Measurements from ENCODE around the gene LEP. TPM values are rescaled to one million over a fixed set of nuclear protein-coding genes. Genes with fewer than 3 reads are reported as not detected.

Gene LEP
- total and polyA plus RNA-seq, 4 donors, result 0.37 to 1.3 TPM; not detected in 2

DNA sequence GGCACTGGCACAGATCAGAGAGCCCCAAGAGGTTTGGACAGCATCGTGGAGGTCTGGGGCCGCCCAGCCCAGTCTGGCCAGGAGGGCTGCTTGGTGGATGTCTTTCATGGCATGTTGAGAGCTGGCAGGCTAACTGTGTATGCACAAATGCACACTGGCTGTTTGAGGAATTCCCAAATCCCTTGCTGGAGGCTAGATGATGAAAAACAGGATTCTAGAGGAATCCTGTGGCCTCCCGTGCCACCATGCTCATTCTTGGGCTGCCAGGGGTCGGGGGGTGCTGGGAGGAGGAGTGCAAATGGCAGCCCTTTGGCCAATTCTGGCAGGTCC, 26.5 kb downstream of the LEP start:
- Histone ChIP-seq H3K4me1 (ENCODE audit: control insufficient read depth in 5 of 5, insufficient read depth in 5 of 5, low read length in 5 of 5) (peaks cover 0 to 24% (median 3%) of the 10 kb centered on the region in 5 donors), H3K9ac (ENCODE audit: insufficient read depth in 1 of 2, low read length in 2 of 2) (no peak overlapping the region), H3K27me3 (ENCODE audit: control insufficient read depth in 3 of 3, insufficient read depth in 3 of 3, low read length in 2 of 3) (peaks cover 0 to 30% (median 14%) of the 10 kb centered on the region in 3 donors), H3K27ac (ENCODE audit: low read depth in 1 of 2, low read length in 1 of 2) (no peak overlapping the region), H3K4me3 (no peak overlapping the region), H3K36me3 (ENCODE audit: control insufficient read depth in 4 of 4, insufficient read depth in 4 of 4, low read length in 4 of 4) (no peaks in the 10 kb centered on the region), H3K9me3 (ENCODE audit: control insufficient read depth in 4 of 4, insufficient read depth in 3 of 4, low read length in 3 of 4) (peaks cover 0 to 1% (median 0%) of the 10 kb centered on the region in 4 donors)
- WGBS, 2 donors, result 67 to 82% methylated on average over 4 of the region's 4 CpGs
- ATAC-seq (ENCODE audit: insufficient read depth, low FRiP score) (no peak), DNase-seq (no peak)
- TF ChIP-seq, protein P1, sequence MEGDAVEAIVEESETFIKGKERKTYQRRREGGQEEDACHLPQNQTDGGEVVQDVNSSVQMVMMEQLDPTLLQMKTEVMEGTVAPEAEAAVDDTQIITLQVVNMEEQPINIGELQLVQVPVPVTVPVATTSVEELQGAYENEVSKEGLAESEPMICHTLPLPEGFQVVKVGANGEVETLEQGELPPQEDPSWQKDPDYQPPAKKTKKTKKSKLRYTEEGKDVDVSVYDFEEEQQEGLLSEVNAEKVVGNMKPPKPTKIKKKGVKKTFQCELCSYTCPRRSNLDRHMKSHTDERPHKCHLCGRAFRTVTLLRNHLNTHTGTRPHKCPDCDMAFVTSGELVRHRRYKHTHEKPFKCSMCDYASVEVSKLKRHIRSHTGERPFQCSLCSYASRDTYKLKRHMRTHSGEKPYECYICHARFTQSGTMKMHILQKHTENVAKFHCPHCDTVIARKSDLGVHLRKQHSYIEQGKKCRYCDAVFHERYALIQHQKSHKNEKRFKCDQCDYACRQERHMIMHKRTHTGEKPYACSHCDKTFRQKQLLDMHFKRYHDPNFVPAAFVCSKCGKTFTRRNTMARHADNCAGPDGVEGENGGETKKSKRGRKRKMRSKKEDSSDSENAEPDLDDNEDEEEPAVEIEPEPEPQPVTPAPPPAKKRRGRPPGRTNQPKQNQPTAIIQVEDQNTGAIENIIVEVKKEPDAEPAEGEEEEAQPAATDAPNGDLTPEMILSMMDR (IDR thresholded peaks at IDR 0.05; ENCODE audit: control extremely low read depth, extremely low read depth), result no peak

DNA sequence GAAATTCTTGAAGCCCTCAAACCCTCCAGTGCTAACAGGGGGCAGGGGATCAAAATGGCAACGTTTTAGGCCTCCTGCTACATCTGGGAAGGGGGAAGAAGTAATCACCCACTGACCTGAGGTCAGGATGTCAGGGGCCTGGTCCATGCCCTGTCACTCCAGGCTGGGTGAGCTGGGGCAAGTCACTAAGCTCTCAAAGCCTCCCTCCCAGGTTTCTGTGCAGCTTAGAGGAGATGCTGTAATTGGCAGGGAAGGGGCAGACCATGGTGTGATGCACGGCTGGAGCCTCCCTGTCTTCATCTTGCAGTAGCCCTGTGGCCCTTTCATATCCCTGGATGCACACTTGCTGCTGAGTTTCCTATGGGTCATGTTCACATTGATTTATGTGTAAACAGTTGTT, 27.2 kb downstream of the LEP start:
- H3K27ac ChIP-seq (ENCODE audit: low read depth in 1 of 2, low read length in 1 of 2), result no peak overlapping the region
- no peak for DNase-seq
- WGBS, 2 donors, result 45 to 46% methylated on average over 2 of the region's 2 CpGs

DNA sequence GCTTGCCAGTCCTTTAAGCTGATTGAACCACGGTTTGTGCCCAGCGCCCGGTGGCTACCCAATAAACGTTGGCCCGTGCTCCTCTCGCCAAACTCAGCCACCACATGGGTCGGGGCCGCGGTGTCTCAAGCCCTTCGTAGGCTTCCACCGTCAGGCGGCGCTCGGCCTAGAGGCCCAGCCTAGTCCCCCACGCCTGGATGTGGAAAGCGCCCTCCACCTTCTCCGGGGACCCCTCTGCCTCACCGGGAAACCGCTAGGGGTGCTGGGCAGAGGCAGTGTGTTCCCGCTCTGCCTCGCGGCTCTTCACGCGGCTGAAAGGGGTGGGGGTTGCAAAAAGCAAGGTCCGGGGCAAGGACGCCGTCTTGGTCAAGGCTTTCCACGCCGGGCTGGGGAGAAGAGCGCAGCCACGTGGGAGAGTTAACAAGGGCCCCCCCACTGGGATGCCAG, 29.8 kb downstream of the LEP start:
- H3K36me3 ChIP-seq (ENCODE audit: control insufficient read depth in 4 of 4, insufficient read depth in 4 of 4, low read length in 4 of 4), result no peaks in the 10 kb centered on the region
- no peaks in the 10 kb centered on the region for H3K9me3 ChIP-seq (ENCODE audit: control insufficient read depth in 4 of 4, insufficient read depth in 3 of 4, low read length in 3 of 4)
- H3K4me1 ChIP-seq (ENCODE audit: control insufficient read depth in 5 of 5, insufficient read depth in 5 of 5, low read length in 5 of 5), result peaks cover 0 to 24% (median 3%) of the 10 kb centered on the region in 5 donors
- no peak for ATAC-seq (ENCODE audit: insufficient read depth, low FRiP score)
- H3K9ac ChIP-seq (ENCODE audit: insufficient read depth in 1 of 2, low read length in 2 of 2), result no peak overlapping the region
- WGBS, 2 donors, result 23 to 42% methylated on average over 31 of the region's 31 CpGs
- no peak overlapping the region for H3K4me3 ChIP-seq
- peak; percentile 24 to 41 (median 25) for DNase-seq
- TF ChIP-seq, protein P1 (IDR thresholded peaks at IDR 0.05; ENCODE audit: control extremely low read depth, extremely low read depth), result no peak
- H3K27ac ChIP-seq (ENCODE audit: low read depth in 1 of 2, low read length in 1 of 2), result no peak overlapping the region
- H3K27me3 ChIP-seq (ENCODE audit: control insufficient read depth in 3 of 3, insufficient read depth in 3 of 3, low read length in 2 of 3), result peaks cover 0 to 45% (median 18%) of the 10 kb centered on the region in 3 donors

More for the DNA sequence above, 27.2 kb downstream of the LEP start:
- H3K9me3 ChIP-seq (ENCODE audit: control insufficient read depth in 4 of 4, insufficient read depth in 3 of 4, low read length in 3 of 4), result no peaks in the 10 kb centered on the region
- no peak overlapping the region for H3K4me3 ChIP-seq
- H3K36me3 ChIP-seq (ENCODE audit: control insufficient read depth in 4 of 4, insufficient read depth in 4 of 4, low read length in 4 of 4), result no peaks in the 10 kb centered on the region
- H3K27me3 ChIP-seq (ENCODE audit: control insufficient read depth in 3 of 3, insufficient read depth in 3 of 3, low read length in 2 of 3), result peaks cover 0 to 36% (median 16%) of the 10 kb centered on the region in 3 donors
- no peak overlapping the region for H3K9ac ChIP-seq (ENCODE audit: insufficient read depth in 1 of 2, low read length in 2 of 2)
- TF ChIP-seq, protein P1 (IDR thresholded peaks at IDR 0.05; ENCODE audit: control extremely low read depth, extremely low read depth), result no peak
- H3K4me1 ChIP-seq (ENCODE audit: control insufficient read depth in 5 of 5, insufficient read depth in 5 of 5, low read length in 5 of 5), result peaks cover 0 to 24% (median 3%) of the 10 kb centered on the region in 5 donors
- no peak for ATAC-seq (ENCODE audit: insufficient read depth, low FRiP score)

DNA sequence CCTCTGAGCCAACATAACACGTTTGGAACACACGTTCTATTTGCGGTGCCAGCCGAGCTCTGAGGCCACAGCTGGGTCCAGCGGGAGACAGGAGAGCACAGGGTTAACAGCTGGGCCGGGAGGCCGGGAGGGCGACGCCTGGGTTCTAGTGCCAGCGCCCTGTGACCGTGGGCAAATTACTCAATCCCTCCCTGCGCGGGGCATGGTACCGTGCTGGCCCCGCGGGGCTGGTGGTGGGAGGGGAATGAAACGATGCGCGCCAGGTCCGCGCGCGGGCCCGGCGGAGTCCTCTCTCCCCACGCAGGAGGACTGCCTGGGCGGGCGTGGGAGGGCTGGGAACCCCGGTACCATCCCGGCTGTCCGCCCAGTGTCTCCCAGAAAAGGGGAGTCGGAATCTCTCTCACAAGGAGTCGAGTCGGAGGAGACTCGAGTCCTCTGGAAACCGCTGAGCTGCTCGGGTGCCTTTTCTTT, 30.4 kb downstream of the LEP start:
- WGBS, 2 donors, result 9 to 10% methylated on average over 36 to 37 of the region's 37 CpGs
- Histone ChIP-seq H3K27me3 (ENCODE audit: control insufficient read depth in 3 of 3, insufficient read depth in 3 of 3, low read length in 2 of 3) (peaks cover 0 to 45% (median 18%) of the 10 kb centered on the region in 3 donors), H3K9ac (ENCODE audit: insufficient read depth in 1 of 2, low read length in 2 of 2) (peak overlapping the region in 1 of 2 donors; percentile 42), H3K4me1 (ENCODE audit: control insufficient read depth in 5 of 5, insufficient read depth in 5 of 5, low read length in 5 of 5) (peaks cover 0 to 23% (median 3%) of the 10 kb centered on the region in 5 donors), H3K9me3 (ENCODE audit: control insufficient read depth in 4 of 4, insufficient read depth in 3 of 4, low read length in 3 of 4) (no peaks in the 10 kb centered on the region), H3K36me3 (ENCODE audit: control insufficient read depth in 4 of 4, insufficient read depth in 4 of 4, low read length in 4 of 4) (no peaks in the 10 kb centered on the region), H3K27ac (ENCODE audit: low read depth in 1 of 2, low read length in 1 of 2) (no peak overlapping the region), H3K4me3 (no peak overlapping the region)
- peak in 2 of 3 donors; percentile 12 to 22 for DNase-seq
- ATAC-seq (ENCODE audit: insufficient read depth, low FRiP score), result no peak
- TF ChIP-seq, protein P1 (IDR thresholded peaks at IDR 0.05; ENCODE audit: control extremely low read depth, extremely low read depth), result no peak
